Left renal cortex interstitium (tissue), 4 donors: ENCODE results near the gene URM1. TPM values are rescaled to one million over a fixed set of nuclear protein-coding genes. Genes with fewer than 3 reads are reported as not detected.
"Not testable (repeated sequence)": the region's sequence is repeated elsewhere in the genome, so short reads cannot be mapped to it uniquely, and the experiment has no call there.

ENCODE experiments used
- DNase-seq, 4 donors: peaks; one replicate each; pipeline ENCODE4 v3.0.0-alpha.2; 2013; ENCODE audit warnings: low read depth in 4 of 4, low spot score in 2 of 4, missing footprints in 1 of 4
- polyA plus RNA-seq, 4 donors: library from polyadenylated mRNA; unstranded; fragments of 120-200 nt; gene quantifications; one replicate each; pipeline ENCODE4 v1.2.1, GENCODE V29; 2013; ENCODE audit not compliant: insufficient read length in 4 of 4

Gene URM1
- polyA plus RNA-seq, 4 donors = 52.6 to 71.2 (median 57.7) TPM

GRCh38 chr9:128422783-128423150 is 51.6 kb downstream of the URM1 start:
- no peak for DNase-seq

GRCh38 chr9:128423356-128423755 is 52.2 kb downstream of the URM1 start:
- DNase-seq = not testable (repeated sequence)

- no peak for DNase-seq
Observed at GRCh38 chr9:128424268-128424780, 53.1 kb downstream of the URM1 start.

- no peak for DNase-seq
Observed at GRCh38 chr9:128428644-128429512, 57.7 kb downstream of the URM1 start.

GRCh38 chr9:128429513-128430086 is 58.4 kb downstream of the URM1 start:
- DNase-seq = no peak

GRCh38 chr9:128431207-128431606 is 60.0 kb downstream of the URM1 start:
- DNase-seq = no peak

GRCh38 chr9:128434340-128434739 is 63.2 kb downstream of the URM1 start:
- DNase-seq = no peak

GRCh38 chr9:128435611-128436010 is 64.4 kb downstream of the URM1 start:
- no peak for DNase-seq

- no peak for DNase-seq
Observed at GRCh38 chr9:128438343-128439109, 67.4 kb downstream of the URM1 start.

GRCh38 chr9:128439273-128439672 is 68.1 kb downstream of the URM1 start:
- DNase-seq = no peak

Other genes with a start within 250 kb of the URM1 start
- 10 to 100 TPM; 36.7 to 71.6 (median 58.3) TPM for gene PTGES2, start 243.6 kb upstream of the URM1 start, polyA plus RNA-seq
- gene LCN2, start 221.9 kb upstream of the URM1 start, polyA plus RNA-seq = 1 to 10 TPM in 3 of 4 donors, under 1 TPM in 1; 0.29 to 1.8 (median 1.1) TPM
- gene BBLN, start 211.1 kb upstream of the URM1 start, polyA plus RNA-seq = 10 to 100 TPM; 35.1 to 69.6 (median 56.1) TPM
- gene CIZ1, start 179.8 kb upstream of the URM1 start, polyA plus RNA-seq = 100 to 1,000 TPM; 101 to 163 (median 131) TPM
- 100 to 1,000 TPM in 2 of 4 donors, 10 to 100 TPM in 2; 58.1 to 246 (median 139) TPM for gene DNM1, start 168.0 kb upstream of the URM1 start, polyA plus RNA-seq
- gene GOLGA2, start 95.4 kb upstream of the URM1 start, polyA plus RNA-seq = 100 to 1,000 TPM in 2 of 4 donors, 10 to 100 TPM in 2; 69.1 to 113 (median 87.1) TPM
- gene SWI5, start 95.1 kb upstream of the URM1 start, polyA plus RNA-seq = 10 to 100 TPM; 29.2 to 37.0 (median 33.2) TPM
- 10 to 100 TPM; 38.3 to 41.3 (median 39.9) TPM for gene TRUB2, start 48.9 kb upstream of the URM1 start, polyA plus RNA-seq
- gene COQ4, start 48.5 kb upstream of the URM1 start, polyA plus RNA-seq = 10 to 100 TPM; 52.6 to 95.2 (median 79.7) TPM
- 10 to 100 TPM; 15.9 to 24.9 (median 21.9) TPM for gene SLC27A4, start 30.8 kb upstream of the URM1 start, polyA plus RNA-seq
- 10 to 100 TPM; 35.4 to 55.8 (median 47.5) TPM for gene CERCAM, start 49.5 kb downstream of the URM1 start, polyA plus RNA-seq
- 10 to 100 TPM; 36.0 to 57.2 (median 46.6) TPM for gene ODF2, start 84.6 kb downstream of the URM1 start, polyA plus RNA-seq
- gene GLE1, start 133.3 kb downstream of the URM1 start, polyA plus RNA-seq = 10 to 100 TPM; 27.9 to 30.9 (median 29.9) TPM
- gene SPTAN1, start 181.2 kb downstream of the URM1 start, polyA plus RNA-seq = 100 to 1,000 TPM; 286 to 440 (median 375) TPM